Right lobe of liver (tissue), 6 donors: Measurements from ENCODE around the gene METAP1D. TPM values are rescaled to one million over a fixed set of nuclear protein-coding genes. Genes with fewer than 3 reads are reported as not detected.

Experiments used
- ATAC-seq, 4 donors: fragments of 200-7000 bp; cut with Tn5 transposase; one replicate each; pipeline ENCODE4 v1.9.1; 2020; ENCODE audit warnings: mild to moderate bottlenecking in 4 of 4, moderate library complexity in 4 of 4
- DNase-seq, 3 donors: peaks; one replicate each; pipeline ENCODE4 v3.0.0-alpha.2; 2020
- H3K27ac ChIP-seq, 3 donors: fragments of 200-600 bp; one replicate each; pipeline ENCODE4 v1.8.0; 2022
- H3K27me3 ChIP-seq, 2 donors: fragments of 200-600 bp; one replicate each; pipeline ENCODE4 v1.8.0; 2022
- H3K36me3 ChIP-seq, 4 donors: fragments of 200-600 bp; sonication (generic) in 1 of 4; one replicate each; pipeline versions ENCODE4 v1.5.1 to v1.8.0; 2017 to 2022; ENCODE audit warnings: control low read depth in 1 of 4
- H3K4me1 ChIP-seq, 4 donors: fragments of 200-600 bp; sonication (generic) in 1 of 4; one replicate each; pipeline versions ENCODE4 v1.5.1 to v1.8.0; 2017 to 2022; ENCODE audit warnings: control low read depth in 1 of 4
- H3K4me3 ChIP-seq, 3 donors: fragments of 200-600 bp; one replicate each; pipeline ENCODE4 v1.8.0; 2022
- H3K9me3 ChIP-seq, 4 donors: fragments of 200-600 bp; sonication (generic) in 1 of 4; one replicate each; pipeline versions ENCODE4 v1.5.1 to v1.8.0; 2017 to 2022; ENCODE audit warnings: control low read depth in 1 of 4
- CTCF ChIP-seq, 4 donors: fragments of 200-600 bp in 3 of 4; fragments of 450-650 bp in 1 of 4; IDR thresholded peaks; one replicate each; pipeline versions ENCODE4 v1.5.1 to v1.8.0; 2016 to 2022; ENCODE audit warnings: antibody characterized with exemption in 4 of 4, mild to moderate bottlenecking in 2 of 4
- POLR2A ChIP-seq: fragments of 450-650 bp; IDR thresholded peaks from one replicate; pipeline ENCODE4 v1.6.1; 2017; ENCODE audit warnings: antibody characterized with exemption, mild to moderate bottlenecking
- WGBS: methylation state at CpG from one replicate; pipeline ENCODE4 v1.1.6; 2018; ENCODE audit warnings: low coverage, low lambda C conversion rate; ENCODE audit not compliant: insufficient coverage; ENCODE audit errors: missing lambda C conversion rate; 5-methylcytosine and 5-hydroxymethylcytosine counted together
- intact Hi-C, 2 donors: fragments of 100-400 bp; cut with DNase I; formaldehyde crosslinking; loops; one replicate each; pipeline versions ENCODE4 v1.11.2 to v1.14.1; 2022
- total RNA-seq, 6 experiments: library from RNA; depleted of rRNA in 2 of 6; stranded (reverse); fragments of >200 nt in 2 of 6; fragmentation: NEBNext Ultra II Directional in 3 of 6; extraction: Animal tissue kit (Norgen Biotek cat#: 25700) in 3 of 6; gene quantifications; one replicate each; pipeline versions ENCODE4 v1.1.0 to v1.2.4, GENCODE V29; 2016 to 2023
- donor health status: DM: no; HTN: yes; CAD: no.
- donor health status: DM: no; HTN: no; CAD: no.
- donor health status: DM: no; HTN: no; CAD: no.
- donor health status: DM: no; HTN: yes; CAD: no.
- donor health status: DM: no; HTN: yes; CAD: no.

METAP1D gene
- total RNA-seq, 6 experiments from 2014 or later: 2.4 to 8.2 (median 4.6) TPM

- ATAC-seq (no peak), DNase-seq (no peak)
- H3K36me3 ChIP-seq: no peaks in the 10 kb centered on the region
- no peak overlapping the region for H3K4me3 ChIP-seq
- intact Hi-C loops: no loop called here
- H3K27ac ChIP-seq: no peak overlapping the region
- no peak for TF ChIP-seq POLR2A
- TF ChIP-seq CTCF (IDR thresholded peaks at IDR 0.05): no peak
- H3K4me1 ChIP-seq: no peaks in the 10 kb centered on the region
- H3K27me3 ChIP-seq: no peaks in the 10 kb centered on the region
- 76% methylated on average over 3 of the region's 3 CpGs for WGBS
- no peaks in the 10 kb centered on the region for H3K9me3 ChIP-seq
These were observed 39.4 kb downstream of the METAP1D start for GRCh38 chr2:172039011-172039704.

GRCh38 chr2:172040311-172040710 is 40.6 kb downstream of the METAP1D start:
- no peak overlapping the region for H3K27ac ChIP-seq
- no peaks in the 10 kb centered on the region for H3K4me1 ChIP-seq
- intact Hi-C loops: no loop called here
- TF ChIP-seq POLR2A: no peak
- no peak for TF ChIP-seq CTCF (IDR thresholded peaks at IDR 0.05)
- H3K9me3 ChIP-seq: no peaks in the 10 kb centered on the region
- no peaks in the 10 kb centered on the region for H3K27me3 ChIP-seq
- DNase-seq: no peak
- 83% methylated on average over 6 of the region's 6 CpGs for WGBS
- no peak overlapping the region for H3K4me3 ChIP-seq
- no peak for ATAC-seq
- H3K36me3 ChIP-seq: no peaks in the 10 kb centered on the region

- ATAC-seq (no peak), DNase-seq (no peak)
- H3K36me3 ChIP-seq: no peaks in the 10 kb centered on the region
- intact Hi-C loops: no loop called here
- TF ChIP-seq CTCF (IDR thresholded peaks at IDR 0.05): no peak
- TF ChIP-seq POLR2A: no peak
- no peaks in the 10 kb centered on the region for H3K27me3 ChIP-seq
- 67% methylated on average over 1 of the region's 1 CpG for WGBS
- H3K4me1 ChIP-seq: no peaks in the 10 kb centered on the region
- H3K9me3 ChIP-seq: no peaks in the 10 kb centered on the region
- H3K27ac ChIP-seq: no peak overlapping the region
- no peak overlapping the region for H3K4me3 ChIP-seq
These were observed 46.4 kb downstream of the METAP1D start for GRCh38 chr2:172046080-172046678.

- 76% methylated on average over 3 of the region's 3 CpGs for WGBS
- ATAC-seq (no peak), DNase-seq (no peak)
- no peak overlapping the region for H3K27ac ChIP-seq
- no peaks in the 10 kb centered on the region for H3K9me3 ChIP-seq
- H3K4me3 ChIP-seq: no peak overlapping the region
- intact Hi-C loops: no loop called here
- TF ChIP-seq POLR2A: no peak
- no peak for TF ChIP-seq CTCF (IDR thresholded peaks at IDR 0.05)
- H3K36me3 ChIP-seq: no peaks in the 10 kb centered on the region
- H3K4me1 ChIP-seq: peaks cover 0 to 5% (median 0%) of the 10 kb centered on the region in 4 donors
- no peaks in the 10 kb centered on the region for H3K27me3 ChIP-seq
These were observed 47.3 kb downstream of the METAP1D start for GRCh38 chr2:172046866-172047565.
